Activated CD4-positive, alpha-beta T cell treated with anti-CD3 and anti-CD28 coated beads for 24 hours (primary cell): ENCODE results near the gene DIP2C.
"Not testable (repeated sequence)": the region's sequence is repeated elsewhere in the genome, so short reads cannot be mapped to it uniquely, and the experiment has no call there.

Source experiments
- DNase-seq, 2 donors: peaks; one replicate each; pipeline ENCODE4 v3.0.0-alpha.2; 2020; ENCODE audit warnings: low read depth in 2 of 2

Gene DIP2C

DNA sequence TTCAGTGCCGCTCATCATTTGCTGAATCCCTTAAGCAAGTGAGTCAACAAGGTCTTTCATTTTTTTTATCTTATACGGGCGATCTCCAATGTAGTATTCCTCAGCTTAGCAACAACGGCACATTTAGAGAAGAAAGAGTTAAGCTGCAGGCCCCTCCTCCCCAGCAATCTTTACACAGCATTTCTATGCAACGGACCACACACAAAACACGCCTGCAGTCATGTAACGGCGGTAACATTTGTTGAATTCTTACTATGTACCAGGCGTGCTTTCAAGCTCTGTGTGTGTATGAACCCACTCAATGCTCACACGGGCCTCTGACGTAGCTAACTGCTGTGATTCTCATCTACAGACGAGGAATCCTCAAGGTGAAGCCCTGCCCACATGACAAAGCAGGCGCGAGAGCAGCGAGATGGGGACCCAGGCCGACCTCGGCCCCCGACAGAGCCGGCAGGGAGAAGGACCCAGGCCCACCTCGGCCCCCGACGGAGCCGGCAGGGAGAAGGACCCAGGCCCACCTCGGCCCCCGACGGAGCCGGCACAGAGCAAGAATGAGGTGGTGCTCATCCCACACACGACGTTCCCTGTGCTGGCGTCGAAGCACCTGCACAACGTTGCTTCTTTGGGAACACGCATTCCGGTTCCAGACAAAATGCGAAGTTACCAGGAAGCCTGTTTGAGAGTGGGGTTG, 313.5 kb downstream of the DIP2C start:
- no peak for DNase-seq

DNA sequence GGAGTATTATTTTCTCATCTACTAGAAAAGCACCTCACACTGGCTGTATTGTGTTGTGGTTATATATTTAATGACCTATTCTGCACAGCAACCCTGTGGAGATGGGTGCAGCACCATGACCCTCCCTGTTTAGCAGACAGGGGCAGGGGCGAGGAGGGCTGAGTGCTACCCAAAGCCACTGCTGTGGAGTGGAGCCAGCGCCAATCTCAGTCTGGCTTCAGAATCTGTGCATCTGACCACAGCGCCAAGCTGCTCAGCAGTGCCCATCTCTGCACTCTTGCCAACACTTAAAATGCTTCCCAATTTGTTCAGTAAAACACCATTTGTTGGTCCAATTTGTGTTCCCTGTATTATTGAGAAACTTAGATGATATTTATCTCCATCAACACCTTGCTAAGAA, 315.1 kb downstream of the DIP2C start:
- no peak for DNase-seq

DNA sequence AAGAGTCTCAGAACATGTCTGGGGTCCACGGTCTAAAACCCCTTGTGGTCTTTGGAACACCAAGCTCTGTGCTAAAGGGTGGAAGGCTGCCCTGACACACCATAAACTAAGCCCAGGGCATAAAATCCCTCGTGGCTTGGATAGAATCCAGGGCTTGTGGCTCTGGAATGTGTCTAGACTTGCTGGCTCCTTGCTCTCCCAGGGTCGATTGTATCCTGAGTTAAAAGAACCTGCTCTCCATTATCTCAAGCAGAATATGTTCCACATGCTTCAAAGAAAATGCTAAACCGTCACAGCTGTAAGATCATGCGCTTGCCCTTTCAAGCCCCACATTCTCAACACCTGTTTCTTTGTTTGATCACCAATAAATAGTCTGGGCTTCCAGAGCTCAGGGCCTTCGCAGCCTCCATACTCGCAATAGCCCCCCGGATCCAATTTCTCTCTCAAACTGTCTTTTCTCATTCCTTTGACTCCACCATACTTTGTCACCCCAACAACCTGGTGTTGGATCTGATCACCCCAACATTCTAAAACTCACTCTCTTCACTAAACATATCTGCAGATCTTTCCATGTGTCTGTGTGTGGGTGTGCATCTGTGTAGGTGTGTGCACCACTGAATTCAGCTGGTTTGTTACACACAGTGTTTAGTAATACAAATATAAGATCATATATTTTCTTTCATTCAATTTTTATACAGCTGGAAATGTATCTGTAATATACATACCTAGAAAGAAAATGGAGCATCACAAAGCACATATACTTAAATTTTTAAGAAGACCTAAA, 315.8 kb downstream of the DIP2C start:
- no peak for DNase-seq

GRCh38 chr10:373015-373414, 316.5 kb downstream of the DIP2C start:
- DNase-seq = no peak

DNA sequence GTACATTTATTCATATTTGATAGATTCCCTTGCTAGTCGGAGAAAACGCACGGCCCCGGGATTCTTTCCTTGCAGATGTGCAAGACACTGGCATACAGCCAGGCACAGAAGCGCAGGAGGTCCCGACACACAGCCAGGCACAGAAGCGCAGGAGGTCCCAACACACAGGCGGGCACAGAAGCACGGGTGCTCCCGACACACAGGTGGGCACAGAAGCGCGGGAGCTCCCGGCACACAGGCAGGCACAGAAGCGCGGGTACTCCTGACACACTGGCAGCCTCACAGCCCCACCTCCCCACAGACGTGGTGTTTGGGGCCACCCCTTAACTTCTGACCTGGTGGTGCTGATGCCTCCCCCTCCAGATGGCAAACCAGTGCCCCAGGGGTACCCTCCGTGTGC, 316.9 kb downstream of the DIP2C start:
- no peak for DNase-seq

DNA sequence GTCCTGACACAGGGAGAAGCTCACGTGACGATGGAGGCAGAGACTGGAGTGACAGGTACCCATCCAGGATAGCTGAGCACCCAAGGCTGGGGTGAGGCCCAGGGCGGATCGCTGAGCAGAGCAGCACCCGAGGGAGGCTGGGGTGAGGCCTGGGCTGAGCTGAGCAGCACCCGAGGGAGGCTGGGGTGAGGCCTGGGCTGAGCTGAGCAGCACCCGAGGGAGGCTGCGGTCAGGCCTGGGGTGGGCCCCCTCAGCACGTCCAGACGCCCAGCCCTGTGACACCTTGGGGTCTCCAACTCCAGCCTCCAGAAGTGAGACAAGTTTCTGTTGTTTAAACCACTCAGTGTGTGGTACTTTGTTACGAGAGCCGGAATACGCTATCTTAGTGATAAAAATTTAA, 318.0 kb downstream of the DIP2C start:
- DNase-seq = no peak

DNA sequence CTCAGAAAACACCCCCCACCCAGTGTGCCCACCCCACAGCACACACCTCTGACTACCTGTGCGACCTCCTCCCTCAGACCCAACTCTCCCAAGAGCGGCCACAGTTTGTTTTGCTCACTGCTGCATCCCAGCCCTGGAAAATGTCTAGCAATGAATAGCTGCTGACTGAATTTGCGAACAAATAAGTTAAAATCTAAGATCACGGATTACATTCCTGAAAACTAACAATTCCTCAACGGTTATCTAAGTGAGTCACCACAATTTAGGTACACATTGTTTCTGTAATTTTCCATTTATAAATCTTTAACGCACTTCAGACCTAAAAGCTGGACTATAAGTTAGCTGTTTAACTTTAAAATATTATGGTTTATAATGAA, 319.0 kb downstream of the DIP2C start:
- DNase-seq = no peak

DNA sequence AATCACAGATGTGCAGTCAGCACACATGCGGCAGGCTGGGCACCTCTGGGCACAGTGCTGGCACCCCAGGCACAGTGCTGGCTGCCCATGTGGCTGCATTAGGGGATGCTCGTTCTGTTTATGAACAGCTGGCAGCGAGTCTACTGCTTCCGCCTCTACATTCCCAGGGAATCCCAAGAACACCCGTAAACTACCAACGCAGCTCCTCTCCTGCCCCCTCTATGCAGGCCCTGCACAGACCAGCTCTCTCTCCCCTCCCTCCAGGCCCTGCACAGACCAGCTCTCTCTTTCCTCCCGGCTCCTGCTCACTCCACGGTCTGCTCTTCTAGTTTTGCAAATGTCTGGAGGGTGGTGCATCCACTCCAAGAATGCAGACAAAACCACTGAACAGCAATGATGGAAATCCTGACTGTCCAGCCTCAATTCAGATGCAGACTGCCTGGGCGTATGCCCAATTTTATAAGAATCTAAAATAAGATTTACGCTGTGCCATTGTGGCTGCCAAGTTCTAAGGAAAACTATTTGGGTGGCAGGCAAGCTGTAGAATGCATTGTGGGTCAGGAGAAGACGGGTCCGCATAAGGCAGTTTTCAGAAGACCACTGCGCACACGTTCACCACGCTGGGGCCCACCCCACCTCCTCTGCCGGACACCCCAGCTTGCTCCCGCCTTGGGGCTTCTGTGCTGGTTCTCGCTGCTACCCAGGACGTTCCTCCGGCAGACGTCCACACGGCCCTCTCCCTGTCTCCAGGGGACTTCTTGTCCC, 319.6 kb downstream of the DIP2C start:
- no peak for DNase-seq

GRCh38 chr10:369221-369683, 320.2 kb downstream of the DIP2C start:
- no peak for DNase-seq

GRCh38 chr10:368579-369220, 320.8 kb downstream of the DIP2C start:
- no peak for DNase-seq

GRCh38 chr10:368107-368506, 321.4 kb downstream of the DIP2C start:
- not testable (repeated sequence) for DNase-seq

- no peak for DNase-seq
Observed at GRCh38 chr10:367636-368035, 321.8 kb downstream of the DIP2C start.

- no peak for DNase-seq
Observed at GRCh38 chr10:366186-366585, 323.3 kb downstream of the DIP2C start.

GRCh38 chr10:364267-364775, 325.1 kb downstream of the DIP2C start:
- no peak for DNase-seq

DNA sequence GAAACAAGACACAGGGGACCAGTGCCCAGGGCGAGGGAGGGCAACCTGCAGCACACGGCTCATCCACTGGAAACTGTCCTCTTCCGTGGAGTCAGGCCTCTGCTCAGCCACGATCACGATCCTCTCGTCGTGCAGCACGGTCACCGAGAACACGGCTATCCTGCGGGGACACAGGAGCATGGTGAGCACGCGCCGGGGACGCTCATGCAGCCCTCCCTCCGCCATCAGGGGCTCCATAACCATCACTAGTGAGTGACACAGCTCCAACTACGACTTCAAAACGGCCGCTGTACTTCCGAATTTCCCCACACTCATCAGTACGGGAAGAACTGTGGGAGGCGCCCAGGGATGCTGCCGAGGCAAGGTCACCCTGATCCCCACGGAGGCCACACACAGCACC, 326.3 kb downstream of the DIP2C start:
- DNase-seq = no peak

DNA sequence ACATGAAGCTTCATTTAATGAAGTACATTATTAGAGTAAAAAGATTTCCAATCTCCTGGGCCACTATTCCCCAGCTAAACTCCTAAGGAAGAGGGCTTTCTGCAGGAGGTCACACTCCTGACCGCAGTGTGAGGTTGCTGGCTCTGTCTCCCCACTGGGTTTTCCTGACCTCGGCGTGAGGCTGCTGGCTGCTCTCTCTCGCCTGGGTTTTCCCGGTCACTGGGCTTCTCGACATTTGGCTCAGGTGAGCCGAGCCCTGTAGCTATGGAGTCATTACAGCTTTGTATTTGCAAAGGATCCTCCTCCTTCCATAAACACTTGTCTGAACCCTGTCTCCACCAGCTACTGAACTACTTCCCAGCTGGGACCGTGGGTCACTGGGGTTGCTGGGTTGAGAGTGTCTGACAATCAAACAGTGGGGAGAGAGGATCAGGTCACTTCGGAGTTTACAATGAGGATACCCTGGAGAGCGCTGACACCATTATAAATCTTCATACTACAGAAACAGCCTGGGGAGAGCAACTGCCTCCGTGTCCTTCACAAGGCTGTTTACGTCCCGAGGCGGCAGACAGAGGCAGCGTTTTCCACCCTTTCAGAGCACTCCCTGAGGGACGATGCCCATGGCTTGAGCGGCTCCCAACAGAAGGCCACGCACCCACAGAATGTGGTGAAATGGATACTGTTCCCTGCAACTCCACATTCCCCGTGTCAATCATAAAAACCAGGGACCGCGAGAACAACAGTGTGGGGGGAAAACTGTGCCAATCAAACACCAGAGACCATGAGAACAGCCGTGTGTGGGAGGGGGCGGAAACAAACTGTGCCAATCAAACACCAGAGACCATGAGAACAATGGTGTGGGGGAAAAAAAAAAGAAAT, 328.0 kb downstream of the DIP2C start:
- no peak for DNase-seq

GRCh38 chr10:360653-361052, 328.8 kb downstream of the DIP2C start:
- no peak for DNase-seq

DNA sequence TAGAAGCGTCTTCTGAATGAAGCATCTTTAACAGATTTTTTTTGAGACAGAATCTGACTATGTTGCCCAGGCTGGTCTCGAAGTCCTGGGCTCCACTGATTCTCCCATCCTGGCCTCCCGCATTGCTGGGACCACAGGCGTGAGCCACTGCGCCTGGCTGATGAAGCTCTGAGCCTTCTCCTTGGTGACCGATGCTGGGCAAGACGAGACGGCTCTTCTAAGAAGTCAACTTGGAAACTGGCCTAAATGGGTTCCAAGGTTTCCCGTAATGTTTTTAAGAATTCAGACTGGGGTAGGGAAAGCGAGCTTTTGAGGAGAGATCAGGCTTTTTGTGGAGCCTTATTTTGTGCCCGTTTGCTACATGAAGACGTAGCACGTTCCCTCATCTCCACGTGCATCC, 329.7 kb downstream of the DIP2C start:
- DNase-seq = no peak

DNA sequence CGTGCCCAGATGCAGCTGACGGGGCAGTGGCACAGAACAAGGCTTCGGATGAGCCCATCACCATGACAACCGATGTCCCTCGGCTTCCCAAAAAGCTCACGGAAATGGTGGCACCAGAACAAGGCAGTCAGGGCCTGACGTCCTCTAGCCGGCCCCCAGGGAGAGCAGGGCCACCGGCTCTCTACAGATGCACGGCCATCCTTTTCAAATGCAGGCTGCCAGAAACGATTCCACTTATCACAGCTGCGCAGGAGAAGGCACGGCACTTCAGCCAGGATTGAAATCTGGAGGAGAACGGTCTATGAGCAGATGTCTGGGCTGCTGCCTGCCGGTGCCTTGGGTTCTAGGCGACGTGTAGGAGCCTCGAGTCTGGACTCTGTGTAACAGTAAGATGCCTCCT, 330.4 kb downstream of the DIP2C start:
- no peak for DNase-seq

- no peak for DNase-seq
Observed at GRCh38 chr10:357201-357950, 332.1 kb downstream of the DIP2C start.
